GM12873 (cell line): Measurements from ENCODE around the gene HSD11B1.

Experiments used
- TF ChIP-seq, protein P1 (sequence below): IDR thresholded peaks from 2 replicates; pipeline ENCODE4 v1.5.1; 2012; ENCODE audit warnings: low read depth, mild to moderate bottlenecking, moderate library complexity, low read length, control low read depth; ENCODE audit not compliant: insufficient read depth; ENCODE audit errors: missing control alignments

The HSD11B1 gene

GRCh38 chr1:209749670-209750323 lies 45.2 kb downstream of the HSD11B1 start:
- TF ChIP-seq, protein P1, sequence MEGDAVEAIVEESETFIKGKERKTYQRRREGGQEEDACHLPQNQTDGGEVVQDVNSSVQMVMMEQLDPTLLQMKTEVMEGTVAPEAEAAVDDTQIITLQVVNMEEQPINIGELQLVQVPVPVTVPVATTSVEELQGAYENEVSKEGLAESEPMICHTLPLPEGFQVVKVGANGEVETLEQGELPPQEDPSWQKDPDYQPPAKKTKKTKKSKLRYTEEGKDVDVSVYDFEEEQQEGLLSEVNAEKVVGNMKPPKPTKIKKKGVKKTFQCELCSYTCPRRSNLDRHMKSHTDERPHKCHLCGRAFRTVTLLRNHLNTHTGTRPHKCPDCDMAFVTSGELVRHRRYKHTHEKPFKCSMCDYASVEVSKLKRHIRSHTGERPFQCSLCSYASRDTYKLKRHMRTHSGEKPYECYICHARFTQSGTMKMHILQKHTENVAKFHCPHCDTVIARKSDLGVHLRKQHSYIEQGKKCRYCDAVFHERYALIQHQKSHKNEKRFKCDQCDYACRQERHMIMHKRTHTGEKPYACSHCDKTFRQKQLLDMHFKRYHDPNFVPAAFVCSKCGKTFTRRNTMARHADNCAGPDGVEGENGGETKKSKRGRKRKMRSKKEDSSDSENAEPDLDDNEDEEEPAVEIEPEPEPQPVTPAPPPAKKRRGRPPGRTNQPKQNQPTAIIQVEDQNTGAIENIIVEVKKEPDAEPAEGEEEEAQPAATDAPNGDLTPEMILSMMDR = no peak

- TF ChIP-seq, protein P1 = no peak
These were observed 47.1 kb downstream of the HSD11B1 start for GRCh38 chr1:209751627-209752231.

DNA sequence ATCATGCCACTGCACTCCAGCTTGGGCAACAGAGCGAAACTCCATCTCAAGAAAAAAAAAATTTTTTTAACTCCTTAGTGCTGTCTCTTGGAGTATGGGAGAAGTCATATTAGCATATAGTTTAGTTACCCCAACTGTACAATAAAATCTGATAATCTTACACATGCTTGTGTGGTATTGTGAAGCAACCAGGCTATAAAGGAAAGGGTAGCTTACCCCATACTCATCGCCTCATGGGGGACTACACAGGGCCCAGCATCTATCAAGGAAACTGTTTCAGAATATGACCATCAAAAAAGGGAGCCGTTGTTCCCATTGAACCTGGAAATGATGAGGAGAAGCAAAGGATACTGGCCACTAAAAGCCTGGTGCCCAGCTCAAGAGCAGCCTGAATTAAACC lies 48.2 kb downstream of the HSD11B1 start:
- TF ChIP-seq, protein P1 = no peak

GRCh38 chr1:209755256-209755655 lies 50.6 kb downstream of the HSD11B1 start:
- TF ChIP-seq, protein P1 = no peak

- TF ChIP-seq, protein P1 = no peak
These were observed 51.4 kb downstream of the HSD11B1 start, which contains the start of gene TRAF3IP3 for GRCh38 chr1:209755926-209756614. Gene TRAF3IP3 (plus strand): TSS chr1:209756053. CDS start chr1:209760040, 3,987 bp downstream.

DNA sequence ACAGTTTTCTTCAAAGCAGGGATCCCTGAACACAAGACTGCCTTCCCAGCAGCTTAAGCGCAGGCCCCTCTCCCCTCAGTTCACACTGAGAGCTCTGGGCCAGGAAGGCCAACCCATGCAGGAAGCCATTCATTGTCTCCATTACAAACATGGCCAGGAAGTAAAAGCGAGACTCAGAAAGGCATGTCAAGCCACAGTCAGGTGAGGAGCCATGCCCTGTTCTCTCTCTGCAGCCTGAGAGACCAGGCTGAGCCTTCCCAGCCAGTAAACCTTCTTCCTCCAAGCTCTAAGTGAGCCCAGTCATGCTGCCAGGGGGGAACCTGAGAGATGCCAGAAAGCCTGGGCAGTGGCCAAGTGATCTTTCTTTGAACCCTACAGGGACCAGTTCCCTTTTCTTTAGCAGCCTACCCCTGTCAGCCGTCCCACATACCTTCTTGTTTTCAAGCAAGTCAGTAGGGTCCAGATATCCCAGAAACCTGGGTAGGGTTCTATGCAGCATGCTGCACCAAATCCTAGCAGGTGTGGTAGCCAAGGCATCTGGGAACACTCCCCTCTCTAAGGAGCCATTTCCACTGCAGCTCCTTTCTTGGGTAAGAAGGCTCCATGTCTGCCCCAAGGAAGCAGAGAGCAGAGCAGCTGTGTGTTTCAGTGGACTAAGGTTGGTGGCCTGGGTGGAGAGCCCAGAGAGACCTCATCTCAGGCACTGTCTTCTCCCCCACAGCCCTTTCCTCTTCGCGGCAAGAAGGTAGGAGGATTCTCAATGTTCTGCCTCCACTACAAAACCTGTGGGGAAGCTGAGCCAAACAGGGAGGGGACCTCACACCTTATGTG lies 52.2 kb downstream of the HSD11B1 start:
- TF ChIP-seq, protein P1 = no peak
